Cardiac muscle cell (in vitro differentiated cells and primary cell): ENCODE results near the gene PIK3R6. TPM values are rescaled to one million over a fixed set of nuclear protein-coding genes. Genes with fewer than 3 reads are reported as not detected.
A peak's percentile ranks its signal among the peaks of the same experiment; 100 is the strongest.
"Not testable (repeated sequence)": the region's sequence is repeated elsewhere in the genome, so short reads cannot be mapped to it uniquely, and the experiment has no call there.

ENCODE experiments used
- DNase-seq, 2 donors: peaks; one replicate each; pipeline versions ENCODE4 v3.0.0 to v3.0.0-alpha.2; 2010 to 2017; ENCODE audit warnings: low read depth in 1 of 2, low spot score in 1 of 2
- H3K27ac ChIP-seq: fragments of 200-600 bp; sonication (generic); 2 replicates; pipeline ENCODE4 v1.5.1; 2016
- H3K27me3 ChIP-seq: fragments of 200-600 bp; sonication (generic); 2 replicates; pipeline ENCODE4 v1.6.0; 2016; ENCODE audit warnings: control low read depth
- H3K36me3 ChIP-seq: fragments of 200-600 bp; sonication (generic); 2 replicates; pipeline ENCODE4 v1.5.1; 2016; ENCODE audit warnings: control low read depth
- H3K4me1 ChIP-seq: fragments of 200-600 bp; sonication (generic); 2 replicates; pipeline ENCODE4 v1.8.1; 2017; ENCODE audit warnings: low read depth, mild to moderate bottlenecking, mixed run types
- H3K4me3 ChIP-seq: fragments of 200-600 bp; sonication (generic); 2 replicates; pipeline ENCODE4 v1.5.1; 2016; ENCODE audit warnings: mild to moderate bottlenecking
- H3K9me3 ChIP-seq: fragments of 200-600 bp; sonication (generic); 2 replicates; pipeline ENCODE4 v1.5.1; 2017; ENCODE audit warnings: low read depth, mild to moderate bottlenecking, control low read depth
- polyA plus RNA-seq: library from polyadenylated mRNA; unstranded; fragments of >200 nt; fragmentation: Nextera tagmentation; extraction: Ambion mirVana; gene quantifications from 2 replicates; pipeline ENCODE4 v1.2.1, GENCODE V29; 2016
- total RNA-seq: library from RNA; depleted of rRNA; stranded (reverse); fragments of >200 nt; gene quantifications from 2 replicates; pipeline ENCODE4 v1.2.3, GENCODE V29; 2016
- TF ChIP-seq, protein P1 (sequence below): IDR thresholded peaks from 2 replicates; pipeline ENCODE4 v1.5.1; 2012; ENCODE audit warnings: low read depth, mild to moderate bottlenecking, low read length

Gene PIK3R6
- total and polyA plus RNA-seq, 2 experiments from 2014 or later: 0.48 TPM; not detected in 1

DNA sequence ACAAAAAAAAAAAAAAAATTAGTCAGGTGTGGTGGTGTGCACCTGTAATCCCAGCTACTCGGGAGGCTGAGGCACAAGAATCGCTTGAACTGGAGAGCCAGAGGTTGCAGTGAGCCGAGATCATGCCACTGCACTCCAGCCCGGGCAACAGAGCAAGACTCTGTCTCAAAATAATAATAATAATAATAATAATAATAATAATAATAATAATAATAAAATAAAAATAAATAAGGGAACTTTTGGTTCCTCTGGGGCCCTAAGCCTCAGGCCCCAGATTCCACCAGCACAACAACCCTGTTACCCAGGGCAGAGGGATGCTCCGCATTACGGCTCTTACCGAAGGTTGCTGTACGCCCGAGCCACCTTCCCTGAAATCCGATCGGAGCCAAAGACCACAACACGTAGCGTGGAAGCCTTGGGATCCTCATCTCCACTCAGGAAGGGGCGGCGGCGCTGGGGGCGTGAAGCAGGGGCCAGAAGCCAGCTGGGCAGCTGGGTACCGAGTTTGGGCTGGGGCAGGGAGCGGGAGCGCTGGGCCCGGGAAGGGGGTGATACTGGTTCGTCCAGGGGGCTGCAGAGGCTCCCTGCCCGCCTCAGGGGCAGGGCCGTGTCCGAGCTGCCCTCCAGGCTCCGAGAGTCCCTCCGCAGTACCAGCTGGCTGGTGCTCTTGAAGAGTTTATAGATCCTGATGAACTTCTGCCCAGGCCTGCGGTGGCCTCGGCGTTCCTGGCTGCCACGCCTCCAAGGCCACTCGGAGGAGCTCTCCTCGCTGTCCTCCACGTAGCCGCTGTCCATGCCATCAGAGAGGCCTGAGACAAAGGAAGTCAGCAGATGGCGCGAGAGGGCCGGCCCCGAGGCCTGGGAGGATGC, 20.6 kb upstream of the PIK3R6 start:
- TF ChIP-seq, protein P1, sequence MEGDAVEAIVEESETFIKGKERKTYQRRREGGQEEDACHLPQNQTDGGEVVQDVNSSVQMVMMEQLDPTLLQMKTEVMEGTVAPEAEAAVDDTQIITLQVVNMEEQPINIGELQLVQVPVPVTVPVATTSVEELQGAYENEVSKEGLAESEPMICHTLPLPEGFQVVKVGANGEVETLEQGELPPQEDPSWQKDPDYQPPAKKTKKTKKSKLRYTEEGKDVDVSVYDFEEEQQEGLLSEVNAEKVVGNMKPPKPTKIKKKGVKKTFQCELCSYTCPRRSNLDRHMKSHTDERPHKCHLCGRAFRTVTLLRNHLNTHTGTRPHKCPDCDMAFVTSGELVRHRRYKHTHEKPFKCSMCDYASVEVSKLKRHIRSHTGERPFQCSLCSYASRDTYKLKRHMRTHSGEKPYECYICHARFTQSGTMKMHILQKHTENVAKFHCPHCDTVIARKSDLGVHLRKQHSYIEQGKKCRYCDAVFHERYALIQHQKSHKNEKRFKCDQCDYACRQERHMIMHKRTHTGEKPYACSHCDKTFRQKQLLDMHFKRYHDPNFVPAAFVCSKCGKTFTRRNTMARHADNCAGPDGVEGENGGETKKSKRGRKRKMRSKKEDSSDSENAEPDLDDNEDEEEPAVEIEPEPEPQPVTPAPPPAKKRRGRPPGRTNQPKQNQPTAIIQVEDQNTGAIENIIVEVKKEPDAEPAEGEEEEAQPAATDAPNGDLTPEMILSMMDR: peak; percentile 58
- Histone ChIP-seq H3K36me3 (no peaks in the 10 kb centered on the region), H3K4me3 (no peak overlapping the region), H3K27ac (no peak overlapping the region), H3K9me3 (no peaks in the 10 kb centered on the region), H3K27me3 (no peaks in the 10 kb centered on the region), H3K4me1 (no peaks in the 10 kb centered on the region)
- DNase-seq: peak; percentile 60 to 71

DNA sequence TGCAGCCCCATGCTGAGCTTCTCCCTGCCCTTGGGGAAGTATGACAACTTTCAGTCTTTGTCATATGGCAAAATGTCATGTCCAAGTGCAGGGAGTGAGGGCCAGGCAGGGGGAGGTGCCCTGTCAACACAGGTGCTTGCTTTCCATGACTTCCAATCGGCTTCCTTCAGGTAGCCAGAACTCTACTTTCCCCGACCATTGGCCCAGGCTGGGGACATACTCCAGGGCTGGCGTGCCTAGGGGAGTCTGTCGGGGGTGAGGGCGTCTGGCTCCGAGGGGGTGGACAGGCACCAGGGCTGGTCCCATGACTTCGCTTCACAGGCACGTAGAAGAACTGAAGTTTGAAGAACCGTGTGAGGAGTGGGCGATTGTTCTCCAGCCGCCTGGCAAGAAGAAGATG, 19.8 kb upstream of the PIK3R6 start:
- no peaks in the 10 kb centered on the region for H3K36me3 ChIP-seq
- no peak overlapping the region for H3K4me3 ChIP-seq
- no peaks in the 10 kb centered on the region for H3K27me3 ChIP-seq

DNA sequence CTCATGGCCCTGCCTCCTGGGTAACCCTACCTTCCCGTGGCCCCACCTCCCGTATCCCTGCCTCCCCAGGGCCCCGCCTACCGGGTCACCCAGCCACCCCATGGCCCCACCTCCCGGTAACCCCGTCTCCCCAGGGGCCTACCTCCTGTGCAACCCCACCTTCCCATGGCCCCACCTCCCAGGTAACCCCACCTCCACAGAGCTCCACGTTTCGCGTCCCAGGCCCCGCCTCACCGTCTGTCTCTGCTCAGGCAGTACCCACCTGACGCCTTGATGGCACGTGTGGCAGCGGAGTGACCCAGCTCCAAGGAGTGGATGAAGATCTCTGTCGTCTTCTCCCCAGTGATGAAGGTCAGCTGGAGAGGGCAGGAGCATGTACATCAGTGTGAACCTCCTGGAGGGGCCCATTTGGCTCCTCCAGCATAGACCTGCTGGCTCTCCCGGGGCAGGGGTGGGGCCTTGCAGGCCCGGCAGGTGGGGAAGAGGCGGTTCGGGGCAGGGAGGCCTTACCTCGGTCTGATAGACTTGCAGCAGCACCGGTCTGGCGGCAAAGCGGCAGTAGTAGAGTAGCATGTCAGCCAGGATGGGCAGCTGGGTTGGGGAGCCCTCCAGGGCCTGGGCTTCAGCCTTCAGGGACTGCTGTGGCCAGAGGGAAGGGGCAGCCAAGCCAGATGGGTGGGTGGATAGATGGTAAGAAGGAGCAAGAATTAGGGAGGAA, 18.7 kb upstream of the PIK3R6 start:
- Histone ChIP-seq H3K4me1 (no peaks in the 10 kb centered on the region), H3K27ac (no peak overlapping the region), H3K27me3 (no peaks in the 10 kb centered on the region), H3K4me3 (no peak overlapping the region), H3K36me3 (no peaks in the 10 kb centered on the region), H3K9me3 (no peaks in the 10 kb centered on the region)
- TF ChIP-seq, protein P1: no peak
- no peak for DNase-seq

More for the DNA sequence above, 19.8 kb upstream of the PIK3R6 start:
- no peak for DNase-seq
- no peak overlapping the region for H3K27ac ChIP-seq
- TF ChIP-seq, protein P1: no peak
- no peaks in the 10 kb centered on the region for H3K4me1 ChIP-seq
- no peaks in the 10 kb centered on the region for H3K9me3 ChIP-seq

DNA sequence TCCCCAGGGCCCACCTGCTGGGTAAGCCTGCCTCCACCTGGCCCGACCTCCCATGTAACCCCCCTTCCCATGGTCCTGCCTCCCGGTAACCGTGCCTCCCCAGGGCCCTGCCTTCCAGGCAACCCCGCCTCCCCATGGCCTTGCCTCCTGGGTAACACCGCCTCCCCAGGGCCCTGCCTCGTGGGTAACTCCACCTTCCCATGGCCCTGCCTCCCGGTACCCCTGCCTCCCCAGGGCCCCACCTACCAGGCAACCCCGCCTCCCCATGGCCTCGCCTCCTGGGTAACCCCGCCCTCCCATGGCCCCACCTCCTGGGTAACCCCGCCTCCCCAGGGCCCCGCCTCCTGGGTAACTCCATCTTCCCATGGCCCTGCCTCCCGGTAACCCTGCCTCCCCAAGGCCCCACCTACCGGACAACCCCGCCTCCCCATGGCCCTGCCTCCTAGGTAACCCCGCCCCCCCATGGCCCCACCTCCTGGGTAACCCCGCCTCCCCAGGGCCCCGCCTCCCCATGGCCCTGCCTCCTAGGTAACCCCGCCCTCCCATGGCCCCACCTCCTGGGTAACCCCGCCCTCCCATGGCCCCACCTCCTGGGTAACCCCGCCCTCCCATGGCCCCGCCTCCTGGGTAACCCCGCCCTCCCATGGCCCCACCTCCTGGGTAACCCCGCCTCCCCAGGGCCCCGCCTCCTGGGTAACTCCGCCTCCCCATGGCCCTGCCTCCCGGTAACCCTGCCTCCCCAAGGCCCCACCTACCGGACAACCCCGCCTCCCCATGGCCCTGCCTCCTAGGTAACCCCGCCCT, 17.9 kb upstream of the PIK3R6 start:
- not testable (repeated sequence) for H3K27ac ChIP-seq, DNase-seq, H3K27me3 ChIP-seq, H3K9me3 ChIP-seq, H3K4me1 ChIP-seq, H3K4me3 ChIP-seq, H3K36me3 ChIP-seq

DNA sequence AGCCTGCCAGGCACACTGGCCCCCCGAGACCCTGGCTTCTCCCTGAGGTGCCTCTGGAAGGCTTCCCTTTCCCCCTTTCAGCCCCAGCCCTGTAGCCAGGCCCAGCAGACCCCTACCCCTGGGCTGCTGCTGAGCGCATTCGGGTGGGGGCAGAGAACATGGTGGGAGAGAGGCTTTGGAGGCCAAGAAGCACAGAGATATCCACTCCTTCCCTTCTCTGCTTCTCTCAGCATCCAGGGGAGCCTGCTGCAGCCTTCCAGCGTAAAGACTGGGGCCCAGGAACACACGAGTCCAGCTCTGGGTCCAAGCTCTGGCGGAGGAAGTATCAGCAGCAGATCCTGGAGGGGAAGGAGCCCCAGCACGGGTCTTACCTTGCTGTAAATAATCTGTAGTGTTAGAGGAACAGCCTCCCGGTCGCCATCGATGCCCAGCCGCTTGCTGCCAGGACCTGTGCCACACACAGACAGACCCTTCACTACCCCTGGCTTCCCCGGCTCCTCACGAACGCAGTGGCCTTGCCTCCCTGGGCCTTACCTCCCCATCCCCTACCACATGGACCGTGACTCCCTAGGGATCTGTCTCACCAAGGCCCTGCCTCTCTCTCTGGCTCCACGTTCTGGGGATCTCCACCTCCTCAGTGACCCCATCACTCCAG, 17.0 kb upstream of the PIK3R6 start:
- no peak for DNase-seq

More for the DNA sequence above, 17.0 kb upstream of the PIK3R6 start:
- Histone ChIP-seq H3K9me3 (no peaks in the 10 kb centered on the region), H3K27me3 (no peaks in the 10 kb centered on the region), H3K27ac (no peak overlapping the region), H3K4me3 (no peak overlapping the region), H3K4me1 (no peaks in the 10 kb centered on the region), H3K36me3 (no peaks in the 10 kb centered on the region)
- TF ChIP-seq, protein P1: no peak
